Measurements from ENCODE around the gene ELF1.

- TF ChIP-seq POLR2A (IDR thresholded peaks at IDR 0.05; ENCODE audit: low read depth, low read length) = no peak
- TF ChIP-seq POLR2AphosphoS5 (IDR thresholded peaks at IDR 0.05; ENCODE audit: low read length) = no peak
- no peak for TF ChIP-seq CTCF (IDR thresholded peaks at IDR 0.05 in 2 of 3, conservative IDR thresholded peaks at IDR 0.05 in 1 of 3; ENCODE audit: control insufficient read depth in 2 of 3, extremely low read depth in 1 of 3, insufficient read depth in 1 of 3, low read depth in 3 of 3, low read length in 3 of 3)
- TF ChIP-seq SREBF1 (IDR thresholded peaks at IDR 0.05; ENCODE audit: low read length) = no peak
- TF ChIP-seq ZSCAN29 (IDR thresholded peaks at IDR 0.05) = no peak
- TF ChIP-seq REST (IDR thresholded peaks at IDR 0.05; ENCODE audit: low read depth, low read length) = no peak
- no peak for TF ChIP-seq ELK1 (IDR thresholded peaks at IDR 0.05; ENCODE audit: low read depth, low read length)
- TF ChIP-seq ZBTB40 (IDR thresholded peaks at IDR 0.05; ENCODE audit: borderline replicate concordance) = no peak
- no peak for TF ChIP-seq USF2 (IDR thresholded peaks at IDR 0.05; ENCODE audit: borderline replicate concordance, low read depth, low read length)
Observed at GRCh38 chr13:40910324-40911050, 108.6 kb downstream of the ELF1 start.
